ENCODE data around the gene IL13. TPM values are rescaled to one million over a fixed set of nuclear protein-coding genes. Genes with fewer than 3 reads are reported as not detected.
A peak's percentile ranks its signal among the peaks of the same experiment; 100 is the strongest.

IL13 gene
- total RNA-seq, 1 experiment from 2014 or later = not detected

- BruUV-seq (replicated peaks) = no TSS peak
- Histone ChIP-seq H3K4me3 (ENCODE audit: low read depth, low read length, poor library complexity, severe bottlenecking) (no peak overlapping the region), H3K9me3 (ENCODE audit: low read depth, low read length, poor library complexity, severe bottlenecking) (no peaks in the 10 kb centered on the region), H3K27ac (ENCODE audit: low read depth, low read length, poor library complexity, severe bottlenecking) (no peak overlapping the region), H3K27me3 (replicated peaks; ENCODE audit: insufficient read depth, low read depth, low read length, poor library complexity) (no peaks in the 10 kb centered on the region), H3K4me1 (ENCODE audit: insufficient read depth, low read length, poor library complexity, severe bottlenecking) (no peaks in the 10 kb centered on the region), H3K36me3 (ENCODE audit: insufficient read depth, low read length, poor library complexity, severe bottlenecking) (no peaks in the 10 kb centered on the region)
- TF ChIP-seq, protein P1, sequence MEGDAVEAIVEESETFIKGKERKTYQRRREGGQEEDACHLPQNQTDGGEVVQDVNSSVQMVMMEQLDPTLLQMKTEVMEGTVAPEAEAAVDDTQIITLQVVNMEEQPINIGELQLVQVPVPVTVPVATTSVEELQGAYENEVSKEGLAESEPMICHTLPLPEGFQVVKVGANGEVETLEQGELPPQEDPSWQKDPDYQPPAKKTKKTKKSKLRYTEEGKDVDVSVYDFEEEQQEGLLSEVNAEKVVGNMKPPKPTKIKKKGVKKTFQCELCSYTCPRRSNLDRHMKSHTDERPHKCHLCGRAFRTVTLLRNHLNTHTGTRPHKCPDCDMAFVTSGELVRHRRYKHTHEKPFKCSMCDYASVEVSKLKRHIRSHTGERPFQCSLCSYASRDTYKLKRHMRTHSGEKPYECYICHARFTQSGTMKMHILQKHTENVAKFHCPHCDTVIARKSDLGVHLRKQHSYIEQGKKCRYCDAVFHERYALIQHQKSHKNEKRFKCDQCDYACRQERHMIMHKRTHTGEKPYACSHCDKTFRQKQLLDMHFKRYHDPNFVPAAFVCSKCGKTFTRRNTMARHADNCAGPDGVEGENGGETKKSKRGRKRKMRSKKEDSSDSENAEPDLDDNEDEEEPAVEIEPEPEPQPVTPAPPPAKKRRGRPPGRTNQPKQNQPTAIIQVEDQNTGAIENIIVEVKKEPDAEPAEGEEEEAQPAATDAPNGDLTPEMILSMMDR (conservative IDR thresholded peaks at IDR 0.05; ENCODE audit: low read depth, low read length) = no peak
- TF ChIP-seq EZH2 (IDR thresholded peaks at IDR 0.05; ENCODE audit: borderline replicate concordance, low read depth, low read length, poor library complexity, severe bottlenecking) = no peak
- intact Hi-C loops (cut with micrococcal nuclease; ENCODE audit: unreplicated experiment) = no loop called here
- peak; percentile 70 for DNase-seq (ENCODE audit: low spot score)
- CTCF ChIA-PET = interaction anchor here (0.6 kb wide), 1 partner anchor 169 kb away, joined by 4 read pairs; no protein-coding TSS in a partner anchor
- POLR2A ChIA-PET (ENCODE audit: low non-redundant PET) = no interaction called here
Observed at GRCh38 chr5:132674671-132675506, 16.9 kb downstream of the IL13 start.

GRCh38 chr5:132675936-132676689, 18.1 kb downstream of the IL13 start:
- H3K36me3 ChIP-seq (ENCODE audit: insufficient read depth, low read length, poor library complexity, severe bottlenecking) = no peaks in the 10 kb centered on the region
- no peaks in the 10 kb centered on the region for H3K27me3 ChIP-seq (replicated peaks; ENCODE audit: insufficient read depth, low read depth, low read length, poor library complexity)
- intact Hi-C loops (cut with micrococcal nuclease; ENCODE audit: unreplicated experiment) = no loop called here
- no peak for DNase-seq (ENCODE audit: low spot score)
- H3K4me1 ChIP-seq (ENCODE audit: insufficient read depth, low read length, poor library complexity, severe bottlenecking) = no peaks in the 10 kb centered on the region
- no peaks in the 10 kb centered on the region for H3K9me3 ChIP-seq (ENCODE audit: low read depth, low read length, poor library complexity, severe bottlenecking)
- POLR2A ChIA-PET (ENCODE audit: low non-redundant PET) = interaction anchor here (0.6 kb wide), 1 partner anchor 109 kb away, joined by 4 read pairs; no protein-coding TSS in a partner anchor
- no peak overlapping the region for H3K27ac ChIP-seq (ENCODE audit: low read depth, low read length, poor library complexity, severe bottlenecking)
- H3K4me3 ChIP-seq (ENCODE audit: low read depth, low read length, poor library complexity, severe bottlenecking) = no peak overlapping the region
- TF ChIP-seq, protein P1 (conservative IDR thresholded peaks at IDR 0.05; ENCODE audit: low read depth, low read length) = no peak
- no peak for TF ChIP-seq EZH2 (IDR thresholded peaks at IDR 0.05; ENCODE audit: borderline replicate concordance, low read depth, low read length, poor library complexity, severe bottlenecking)
- BruUV-seq (replicated peaks) = no TSS peak
- CTCF ChIA-PET = no interaction called here

- ChIA-PET CTCF (no interaction called here), POLR2A (ENCODE audit: low non-redundant PET) (no interaction called here)
- no peak for TF ChIP-seq EZH2 (IDR thresholded peaks at IDR 0.05; ENCODE audit: borderline replicate concordance, low read depth, low read length, poor library complexity, severe bottlenecking)
- TF ChIP-seq, protein P1 (conservative IDR thresholded peaks at IDR 0.05; ENCODE audit: low read depth, low read length) = no peak
- H3K27ac ChIP-seq (ENCODE audit: low read depth, low read length, poor library complexity, severe bottlenecking) = no peak overlapping the region
- intact Hi-C loops (cut with micrococcal nuclease; ENCODE audit: unreplicated experiment) = no loop called here
- H3K4me3 ChIP-seq (ENCODE audit: low read depth, low read length, poor library complexity, severe bottlenecking) = no peak overlapping the region
- H3K36me3 ChIP-seq (ENCODE audit: insufficient read depth, low read length, poor library complexity, severe bottlenecking) = no peaks in the 10 kb centered on the region
- H3K27me3 ChIP-seq (replicated peaks; ENCODE audit: insufficient read depth, low read depth, low read length, poor library complexity) = no peaks in the 10 kb centered on the region
- no peaks in the 10 kb centered on the region for H3K9me3 ChIP-seq (ENCODE audit: low read depth, low read length, poor library complexity, severe bottlenecking)
- no peaks in the 10 kb centered on the region for H3K4me1 ChIP-seq (ENCODE audit: insufficient read depth, low read length, poor library complexity, severe bottlenecking)
- no peak for DNase-seq (ENCODE audit: low spot score)
- BruUV-seq (replicated peaks) = no TSS peak
Observed at GRCh38 chr5:132677191-132677590, 19.2 kb downstream of the IL13 start.
